ENCODE data around the gene NDUFS6.

The NDUFS6 gene

DNA sequence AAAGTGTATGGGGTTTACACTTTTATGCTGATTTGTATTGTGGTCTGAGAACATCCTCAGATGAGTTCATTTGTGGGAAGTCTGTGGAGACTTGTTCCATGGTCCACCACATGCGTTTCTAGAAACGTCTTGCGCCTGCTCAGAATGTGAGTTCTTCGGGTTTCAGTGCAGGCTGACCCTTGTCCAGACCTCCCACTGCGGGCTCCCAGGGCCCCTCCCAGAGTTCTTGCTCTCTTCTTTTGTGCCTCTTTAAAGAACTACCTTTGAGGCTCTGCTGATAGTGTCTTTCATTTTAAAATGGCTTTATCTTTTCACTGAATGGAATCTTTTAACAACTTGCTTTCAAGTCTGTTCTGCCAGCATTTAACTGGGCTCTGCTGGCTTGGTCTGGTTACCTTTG, 17.6 kb downstream of the NDUFS6 start:
- no peak overlapping the region for H2AFZ ChIP-seq (ENCODE audit: low read length, unreplicated experiment)
- H3K4me1 ChIP-seq (ENCODE audit: control insufficient read depth, insufficient read depth, low read length, unreplicated experiment) = no peaks in the 10 kb centered on the region
- H3K4me3 ChIP-seq (ENCODE audit: low read depth, low read length) = no peak overlapping the region
- H3K79me2 ChIP-seq (ENCODE audit: control insufficient read depth, insufficient read depth, low read length, unreplicated experiment) = no peaks in the 10 kb centered on the region
- H3K27me3 ChIP-seq (ENCODE audit: insufficient read depth, low read length) = no peaks in the 10 kb centered on the region
- H3K27ac ChIP-seq (ENCODE audit: low read depth, low read length) = no peak overlapping the region
- peaks cover 64% of the 10 kb centered on the region for H3K36me3 ChIP-seq (ENCODE audit: insufficient read depth, low read length)

- no peaks in the 10 kb centered on the region for H3K27me3 ChIP-seq (ENCODE audit: insufficient read depth, low read length)
- H3K27ac ChIP-seq (ENCODE audit: low read depth, low read length) = no peak overlapping the region
- no peak overlapping the region for H2AFZ ChIP-seq (ENCODE audit: low read length, unreplicated experiment)
- no peak overlapping the region for H3K4me3 ChIP-seq (ENCODE audit: low read depth, low read length)
- H3K4me1 ChIP-seq (ENCODE audit: control insufficient read depth, insufficient read depth, low read length, unreplicated experiment) = no peaks in the 10 kb centered on the region
- peaks cover 58% of the 10 kb centered on the region for H3K36me3 ChIP-seq (ENCODE audit: insufficient read depth, low read length)
- no peaks in the 10 kb centered on the region for H3K79me2 ChIP-seq (ENCODE audit: control insufficient read depth, insufficient read depth, low read length, unreplicated experiment)
These were observed 18.3 kb downstream of the NDUFS6 start for GRCh38 chr5:1819458-1819857.

- H3K4me3 ChIP-seq (ENCODE audit: low read depth, low read length) = no peak overlapping the region
- no peaks in the 10 kb centered on the region for H3K4me1 ChIP-seq (ENCODE audit: control insufficient read depth, insufficient read depth, low read length, unreplicated experiment)
- no peaks in the 10 kb centered on the region for H3K79me2 ChIP-seq (ENCODE audit: control insufficient read depth, insufficient read depth, low read length, unreplicated experiment)
- no peak overlapping the region for H3K27ac ChIP-seq (ENCODE audit: low read depth, low read length)
- no peak overlapping the region for H2AFZ ChIP-seq (ENCODE audit: low read length, unreplicated experiment)
- peaks cover 49% of the 10 kb centered on the region for H3K36me3 ChIP-seq (ENCODE audit: insufficient read depth, low read length)
- H3K27me3 ChIP-seq (ENCODE audit: insufficient read depth, low read length) = no peaks in the 10 kb centered on the region
These were observed 19.2 kb downstream of the NDUFS6 start for GRCh38 chr5:1820381-1820780.

DNA sequence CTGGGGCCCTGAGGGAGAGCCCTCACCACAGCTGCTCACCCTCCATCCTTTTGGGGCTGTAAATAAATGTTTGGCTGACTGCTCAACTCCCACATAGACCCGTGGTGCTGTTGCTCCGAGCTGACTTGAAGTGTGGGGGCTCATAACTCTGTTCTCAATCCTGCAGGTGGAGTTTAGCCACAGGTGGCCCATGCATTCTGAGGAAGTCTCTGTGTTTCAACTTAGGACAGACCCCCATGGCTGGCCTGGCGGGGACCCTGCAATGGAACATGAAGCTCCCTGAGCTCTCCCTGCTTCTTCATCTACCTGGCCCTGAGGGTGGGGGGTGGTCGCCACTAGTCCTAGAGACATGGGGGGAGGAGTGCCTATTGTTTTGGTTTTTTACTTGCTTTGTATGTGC, 19.7 kb downstream of the NDUFS6 start:
- Histone ChIP-seq H3K27me3 (ENCODE audit: insufficient read depth, low read length) (no peaks in the 10 kb centered on the region), H3K36me3 (ENCODE audit: insufficient read depth, low read length) (peaks cover 44% of the 10 kb centered on the region), H3K79me2 (ENCODE audit: control insufficient read depth, insufficient read depth, low read length, unreplicated experiment) (no peaks in the 10 kb centered on the region), H2AFZ (ENCODE audit: low read length, unreplicated experiment) (no peak overlapping the region), H3K4me3 (ENCODE audit: low read depth, low read length) (no peak overlapping the region), H3K27ac (ENCODE audit: low read depth, low read length) (no peak overlapping the region), H3K4me1 (ENCODE audit: control insufficient read depth, insufficient read depth, low read length, unreplicated experiment) (no peaks in the 10 kb centered on the region)

DNA sequence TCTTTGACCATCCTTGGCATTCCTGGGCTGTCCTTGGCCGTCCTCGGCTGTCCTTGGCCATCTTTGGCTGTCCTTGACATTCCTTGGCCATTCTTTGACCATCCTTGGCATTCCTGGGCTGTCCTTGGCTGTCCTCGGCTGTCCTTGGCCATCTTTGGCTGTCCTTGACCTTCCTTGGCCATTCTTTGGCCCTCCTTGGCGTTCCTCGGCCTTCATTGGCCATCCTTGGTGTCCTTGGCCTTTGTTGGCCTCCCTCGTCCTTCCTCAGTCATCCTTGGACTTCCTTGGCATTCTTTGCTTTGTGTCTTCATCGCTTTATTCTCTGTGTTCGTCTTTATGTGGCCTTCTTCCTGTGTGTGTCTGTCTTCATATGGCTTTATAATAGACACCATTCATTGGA, 20.7 kb downstream of the NDUFS6 start:
- Histone ChIP-seq H3K27ac (ENCODE audit: low read depth, low read length) (no peak overlapping the region), H3K4me1 (ENCODE audit: control insufficient read depth, insufficient read depth, low read length, unreplicated experiment) (no peaks in the 10 kb centered on the region), H3K36me3 (ENCODE audit: insufficient read depth, low read length) (peaks cover 38% of the 10 kb centered on the region), H3K27me3 (ENCODE audit: insufficient read depth, low read length) (no peaks in the 10 kb centered on the region), H3K4me3 (ENCODE audit: low read depth, low read length) (no peak overlapping the region), H2AFZ (ENCODE audit: low read length, unreplicated experiment) (no peak overlapping the region), H3K79me2 (ENCODE audit: control insufficient read depth, insufficient read depth, low read length, unreplicated experiment) (no peaks in the 10 kb centered on the region)

DNA sequence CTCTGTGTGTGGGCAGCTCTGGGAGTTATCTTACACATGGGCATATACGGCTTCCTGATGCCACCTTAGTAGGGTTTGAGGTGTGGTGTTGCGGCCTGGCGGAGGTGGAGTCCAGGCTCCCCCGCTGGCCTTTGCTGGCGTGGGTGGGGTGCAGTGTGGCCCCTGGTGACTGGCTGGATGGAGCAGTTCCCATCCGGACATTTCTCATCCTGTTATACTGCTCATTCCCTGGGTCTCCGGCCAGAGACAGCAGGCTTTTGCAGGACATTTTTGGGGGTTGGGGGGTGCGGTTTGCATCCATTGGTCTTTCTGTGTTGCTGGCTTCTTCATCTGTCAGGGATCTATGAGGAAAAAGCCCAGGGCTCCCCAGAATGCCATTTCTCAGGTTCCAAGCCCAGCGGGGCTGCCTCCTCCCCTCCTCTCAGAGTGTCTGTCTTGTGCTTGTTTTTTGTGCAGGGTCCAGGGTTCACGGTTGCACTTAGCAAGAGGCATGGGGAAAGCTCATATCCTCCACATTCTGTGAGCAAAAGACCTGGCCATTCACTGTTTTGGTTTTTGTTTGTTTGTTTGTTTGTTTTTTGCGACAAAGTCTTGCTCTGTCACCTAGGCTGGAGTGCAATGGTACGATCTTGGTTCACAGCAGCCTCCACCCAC, 22.3 kb downstream of the NDUFS6 start:
- H3K27ac ChIP-seq (ENCODE audit: low read depth, low read length) = no peak overlapping the region
- no peaks in the 10 kb centered on the region for H3K79me2 ChIP-seq (ENCODE audit: control insufficient read depth, insufficient read depth, low read length, unreplicated experiment)
- no peaks in the 10 kb centered on the region for H3K4me1 ChIP-seq (ENCODE audit: control insufficient read depth, insufficient read depth, low read length, unreplicated experiment)
- H2AFZ ChIP-seq (ENCODE audit: low read length, unreplicated experiment) = no peak overlapping the region
- H3K27me3 ChIP-seq (ENCODE audit: insufficient read depth, low read length) = no peaks in the 10 kb centered on the region
- H3K4me3 ChIP-seq (ENCODE audit: low read depth, low read length) = no peak overlapping the region
- peaks cover 22% of the 10 kb centered on the region for H3K36me3 ChIP-seq (ENCODE audit: insufficient read depth, low read length)

DNA sequence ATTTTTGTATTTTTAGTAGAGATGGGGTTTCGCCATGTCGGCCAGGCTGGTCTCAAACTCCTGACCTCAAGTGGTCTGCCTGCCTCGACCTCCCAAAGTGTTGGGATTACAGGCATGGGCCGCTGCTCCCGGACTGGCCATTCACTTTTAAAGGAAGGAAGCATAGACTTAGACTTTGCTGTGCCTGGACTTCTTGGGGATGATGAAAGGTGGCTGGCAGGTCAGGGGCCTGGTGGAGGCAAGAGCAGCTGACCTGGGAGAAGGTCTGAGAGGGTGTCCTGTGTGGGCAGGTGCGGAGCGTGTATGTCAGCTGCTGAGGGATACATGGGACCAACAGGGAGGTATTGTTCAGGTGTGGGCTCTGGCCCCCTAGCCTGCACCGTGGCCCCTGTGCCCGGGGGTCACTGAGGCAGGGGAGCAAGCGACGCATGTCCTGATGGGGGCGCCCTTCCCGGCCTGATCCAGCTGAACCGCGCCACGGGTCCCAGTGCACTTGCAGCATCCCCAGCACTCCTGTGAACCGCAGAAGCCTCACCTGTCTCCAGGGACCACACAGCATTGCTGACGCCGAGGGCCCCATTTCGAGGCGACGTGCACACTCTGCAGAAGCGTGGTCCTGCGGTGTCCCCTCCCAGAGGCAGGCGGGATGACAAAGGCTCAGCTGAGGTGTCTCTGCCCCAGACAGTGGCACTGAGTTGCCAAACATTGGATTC, 23.1 kb downstream of the NDUFS6 start:
- no peak overlapping the region for H3K4me3 ChIP-seq (ENCODE audit: low read depth, low read length)
- no peaks in the 10 kb centered on the region for H3K27me3 ChIP-seq (ENCODE audit: insufficient read depth, low read length)
- no peaks in the 10 kb centered on the region for H3K79me2 ChIP-seq (ENCODE audit: control insufficient read depth, insufficient read depth, low read length, unreplicated experiment)
- no peak overlapping the region for H2AFZ ChIP-seq (ENCODE audit: low read length, unreplicated experiment)
- H3K4me1 ChIP-seq (ENCODE audit: control insufficient read depth, insufficient read depth, low read length, unreplicated experiment) = no peaks in the 10 kb centered on the region
- H3K27ac ChIP-seq (ENCODE audit: low read depth, low read length) = no peak overlapping the region
- peaks cover 15% of the 10 kb centered on the region; the same call in 1 of the 2 replicates for H3K36me3 ChIP-seq (ENCODE audit: insufficient read depth, low read length)

GRCh38 chr5:1824903-1825841, 24.0 kb downstream of the NDUFS6 start:
- Histone ChIP-seq H3K4me3 (ENCODE audit: low read depth, low read length) (no peak overlapping the region), H3K27me3 (ENCODE audit: insufficient read depth, low read length) (no peaks in the 10 kb centered on the region), H3K4me1 (ENCODE audit: control insufficient read depth, insufficient read depth, low read length, unreplicated experiment) (no peaks in the 10 kb centered on the region), H3K27ac (ENCODE audit: low read depth, low read length) (no peak overlapping the region), H3K36me3 (ENCODE audit: insufficient read depth, low read length) (peaks cover 10% of the 10 kb centered on the region; the same call in 1 of the 2 replicates), H3K79me2 (ENCODE audit: control insufficient read depth, insufficient read depth, low read length, unreplicated experiment) (no peaks in the 10 kb centered on the region), H2AFZ (ENCODE audit: low read length, unreplicated experiment) (no peak overlapping the region)

GRCh38 chr5:1826235-1826980, 25.2 kb downstream of the NDUFS6 start:
- no peak overlapping the region for H3K4me3 ChIP-seq (ENCODE audit: low read depth, low read length)
- H3K4me1 ChIP-seq (ENCODE audit: control insufficient read depth, insufficient read depth, low read length, unreplicated experiment) = no peaks in the 10 kb centered on the region
- no peak overlapping the region for H3K27ac ChIP-seq (ENCODE audit: low read depth, low read length)
- no peaks in the 10 kb centered on the region for H3K79me2 ChIP-seq (ENCODE audit: control insufficient read depth, insufficient read depth, low read length, unreplicated experiment)
- H3K36me3 ChIP-seq (ENCODE audit: insufficient read depth, low read length) = peaks cover under 1% of the 10 kb centered on the region; the same call in 1 of the 2 replicates
- no peak overlapping the region for H2AFZ ChIP-seq (ENCODE audit: low read length, unreplicated experiment)
- no peaks in the 10 kb centered on the region for H3K27me3 ChIP-seq (ENCODE audit: insufficient read depth, low read length)
